Memory B cell (primary cell): ENCODE data around the gene RPL37.
"Not testable (repeated sequence)": the region's sequence is repeated elsewhere in the genome, so short reads cannot be mapped to it uniquely, and the experiment has no call there.

Experiments used
- ATAC-seq: fragments of 150-1000 bp; cut with Tn5 transposase; 2 replicates; pipeline ENCODE4 v1.10.0; 2021; ENCODE audit warnings: low read depth, mild to moderate bottlenecking, moderate library complexity
- DNase-seq, 2 donors: peaks; one replicate each; pipeline ENCODE4 v3.0.0; 2022; ENCODE audit warnings: low spot score in 2 of 2
- H3K27ac Mint-ChIP-seq: one replicate; pipeline ENCODE4 v1.8.0; 2022; ENCODE audit warnings: mild to moderate bottlenecking, moderate library complexity, mixed read lengths
- H3K27me3 Mint-ChIP-seq: one replicate; pipeline ENCODE4 v1.8.0; 2022; ENCODE audit warnings: mixed read lengths
- H3K36me3 Mint-ChIP-seq: one replicate; pipeline ENCODE4 v1.8.0; 2022; ENCODE audit warnings: mild to moderate bottlenecking, mixed read lengths
- H3K4me1 Mint-ChIP-seq: one replicate; pipeline ENCODE4 v1.8.0; 2022; ENCODE audit warnings: mixed read lengths
- H3K4me3 Mint-ChIP-seq: one replicate; pipeline ENCODE4 v1.8.0; 2022; ENCODE audit warnings: mild to moderate bottlenecking, moderate library complexity, mixed read lengths
- H3K9me3 Mint-ChIP-seq: one replicate; pipeline ENCODE4 v1.8.0; 2022; ENCODE audit warnings: mixed read lengths

The RPL37 gene

GRCh38 chr5:40828690-40829661 lies 6.0 kb downstream of the RPL37 start:
- Mint-ChIP-seq H3K27ac (peak overlapping the region; percentile 62), H3K4me3 (no peak overlapping the region), H3K27me3 (no peaks in the 10 kb centered on the region), H3K36me3 (peaks cover 32% of the 10 kb centered on the region), H3K4me1 (peaks cover 26% of the 10 kb centered on the region), H3K9me3 (no peaks in the 10 kb centered on the region)
- DNase-seq (no peak), ATAC-seq (no peak)

- H3K4me3 Mint-ChIP-seq: no peak overlapping the region
- H3K9me3 Mint-ChIP-seq: no peaks in the 10 kb centered on the region
- H3K4me1 Mint-ChIP-seq: peaks cover 20% of the 10 kb centered on the region
- no peak for DNase-seq
- no peak overlapping the region for H3K27ac Mint-ChIP-seq
- no peak for ATAC-seq
- peaks cover 29% of the 10 kb centered on the region for H3K36me3 Mint-ChIP-seq
- no peaks in the 10 kb centered on the region for H3K27me3 Mint-ChIP-seq
These were observed 6.9 kb downstream of the RPL37 start for GRCh38 chr5:40828021-40828631.

- Mint-ChIP-seq H3K27me3 (no peaks in the 10 kb centered on the region), H3K4me1 (peaks cover 14% of the 10 kb centered on the region), H3K36me3 (peaks cover 29% of the 10 kb centered on the region), H3K9me3 (no peaks in the 10 kb centered on the region), H3K4me3 (no peak overlapping the region), H3K27ac (no peak overlapping the region)
- ATAC-seq (no peak), DNase-seq (no peak)
These were observed 7.6 kb downstream of the RPL37 start for GRCh38 chr5:40827188-40827977.

GRCh38 chr5:40826489-40827187 lies 8.4 kb downstream of the RPL37 start:
- H3K27me3 Mint-ChIP-seq: no peaks in the 10 kb centered on the region
- peaks cover 8% of the 10 kb centered on the region for H3K4me1 Mint-ChIP-seq
- no peaks in the 10 kb centered on the region for H3K9me3 Mint-ChIP-seq
- H3K4me3 Mint-ChIP-seq: no peak overlapping the region
- no peak for ATAC-seq
- H3K27ac Mint-ChIP-seq: no peak overlapping the region
- no peak for DNase-seq
- peaks cover 23% of the 10 kb centered on the region for H3K36me3 Mint-ChIP-seq

GRCh38 chr5:40825461-40826043 lies 9.5 kb downstream of the RPL37 start:
- H3K4me1 Mint-ChIP-seq, H3K27me3 Mint-ChIP-seq, H3K4me3 Mint-ChIP-seq, H3K9me3 Mint-ChIP-seq, ATAC-seq, DNase-seq, H3K27ac Mint-ChIP-seq: not testable (repeated sequence)
- H3K36me3 Mint-ChIP-seq: peaks cover 19% of the 10 kb centered on the region

GRCh38 chr5:40823459-40823858 lies 11.6 kb downstream of the RPL37 start:
- Mint-ChIP-seq H3K9me3 (no peaks in the 10 kb centered on the region), H3K27me3 (no peaks in the 10 kb centered on the region), H3K4me3 (no peak overlapping the region), H3K36me3 (peaks cover 8% of the 10 kb centered on the region), H3K27ac (no peak overlapping the region), H3K4me1 (no peaks in the 10 kb centered on the region)
- no peak for DNase-seq
- no peak for ATAC-seq

- no peak for DNase-seq
- no peak for ATAC-seq
- Mint-ChIP-seq H3K9me3 (no peaks in the 10 kb centered on the region), H3K27ac (no peak overlapping the region), H3K27me3 (no peaks in the 10 kb centered on the region), H3K36me3 (no peaks in the 10 kb centered on the region), H3K4me3 (no peak overlapping the region), H3K4me1 (no peaks in the 10 kb centered on the region)
These were observed 21.2 kb downstream of the RPL37 start for GRCh38 chr5:40813698-40814281.

GRCh38 chr5:40812125-40812524 lies 22.9 kb downstream of the RPL37 start:
- ATAC-seq: no peak
- Mint-ChIP-seq H3K36me3 (no peaks in the 10 kb centered on the region), H3K27ac (no peak overlapping the region), H3K27me3 (no peaks in the 10 kb centered on the region), H3K9me3 (no peaks in the 10 kb centered on the region), H3K4me3 (no peak overlapping the region), H3K4me1 (no peaks in the 10 kb centered on the region)
- no peak for DNase-seq

- Mint-ChIP-seq H3K4me3 (no peak overlapping the region), H3K36me3 (no peaks in the 10 kb centered on the region), H3K4me1 (peaks cover 2% of the 10 kb centered on the region), H3K9me3 (no peaks in the 10 kb centered on the region), H3K27me3 (peaks cover 1% of the 10 kb centered on the region), H3K27ac (no peak overlapping the region)
- DNase-seq (no peak), ATAC-seq (no peak)
These were observed 33.1 kb downstream of the RPL37 start for GRCh38 chr5:40801771-40802562.

GRCh38 chr5:40799258-40799657 lies 35.8 kb downstream of the RPL37 start:
- Mint-ChIP-seq H3K4me1 (peaks cover 16% of the 10 kb centered on the region), H3K4me3 (peak overlapping the region; percentile 35), H3K36me3 (peaks cover 3% of the 10 kb centered on the region), H3K27me3 (no peaks in the 10 kb centered on the region), H3K9me3 (no peaks in the 10 kb centered on the region), H3K27ac (peak overlapping the region; percentile 93)
- DNase-seq: no peak
- no peak for ATAC-seq

GRCh38 chr5:40798801-40799210 lies 36.2 kb downstream of the RPL37 start:
- H3K9me3 Mint-ChIP-seq: no peaks in the 10 kb centered on the region
- DNase-seq (no peak), ATAC-seq (no peak)
- no peaks in the 10 kb centered on the region for H3K27me3 Mint-ChIP-seq
- peaks cover 19% of the 10 kb centered on the region for H3K4me1 Mint-ChIP-seq
- peak overlapping the region; percentile 93 for H3K4me3 Mint-ChIP-seq
- H3K27ac Mint-ChIP-seq: peak overlapping the region; percentile 93
- peaks cover 3% of the 10 kb centered on the region for H3K36me3 Mint-ChIP-seq

GRCh38 chr5:40798012-40798800 lies 36.8 kb downstream of the RPL37 start, which contains the start of gene PRKAA1:
Gene PRKAA1, minus strand, starts transcription at chr5:40798374. Its CDS starts 185 bp downstream, at chr5:40798189.
- Mint-ChIP-seq H3K27me3 (no peaks in the 10 kb centered on the region), H3K9me3 (no peaks in the 10 kb centered on the region), H3K4me1 (peaks cover 25% of the 10 kb centered on the region), H3K27ac (peak within 1 kb of the TSS; percentile 93), H3K4me3 (peak within 1 kb of the TSS; percentile 93), H3K36me3 (peaks cover 3% of the 10 kb centered on the region)
- DNase-seq (peak; percentile 90 to 91), ATAC-seq (peak; percentile 91)
